ENCODE data around the gene EFTUD2.

DNA sequence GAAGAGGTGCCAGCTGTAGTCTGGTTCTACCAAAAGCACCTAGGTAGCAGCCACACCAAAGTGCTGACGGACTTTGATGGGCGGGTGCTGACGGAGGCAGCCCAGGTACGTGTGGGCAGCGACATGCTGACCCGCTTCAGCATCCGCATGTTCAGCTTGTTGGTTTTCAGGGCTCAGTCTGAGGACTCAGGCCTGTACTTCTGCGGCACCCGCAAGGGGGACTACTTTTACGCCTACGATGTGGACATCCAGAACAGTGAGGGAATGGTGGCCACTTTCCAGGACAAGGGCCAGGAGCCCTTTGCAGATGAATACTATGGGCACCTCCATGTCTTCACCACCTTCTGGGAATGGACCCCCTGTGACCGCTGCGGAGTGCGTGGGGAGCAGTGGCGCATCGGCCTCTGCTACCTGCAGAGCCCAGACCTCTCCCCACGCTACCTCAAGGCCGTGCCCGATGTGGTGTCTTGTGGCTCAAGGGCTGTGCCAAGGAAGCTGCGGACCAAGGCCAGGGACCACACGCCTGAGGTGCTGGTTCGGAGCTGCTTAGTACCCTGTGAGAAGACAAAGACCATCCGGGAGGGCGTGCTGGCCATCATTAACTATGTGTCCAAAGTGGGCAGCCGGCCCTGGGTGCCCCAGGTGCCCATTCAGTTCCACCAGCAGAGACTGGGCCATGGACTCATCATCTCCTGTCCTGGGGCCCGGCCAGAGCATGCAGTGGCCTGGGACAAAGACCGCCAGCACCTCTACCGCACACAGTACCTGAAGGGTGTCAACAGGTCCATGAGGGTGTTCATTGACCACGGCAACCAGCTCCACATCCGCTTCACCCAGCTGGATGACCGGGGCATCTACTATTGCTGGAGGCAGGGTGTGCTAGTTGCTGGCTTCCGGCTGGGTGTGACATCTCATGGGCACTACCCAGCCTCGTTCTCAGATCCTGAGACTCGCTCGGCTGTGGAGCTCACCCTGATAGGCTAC is 5.0 kb upstream of the EFTUD2 start:
- TF ChIP-seq POLR2AphosphoS5 (IDR thresholded peaks at IDR 0.05) (no peak), EP300 (IDR thresholded peaks at IDR 0.05; ENCODE audit: low read depth) (no peak)
